Measurements from ENCODE around the gene TOMM40.

GRCh38 chr19:44939668-44940067 is 48.6 kb downstream of the TOMM40 start:
- no peak for TF ChIP-seq CTCF (IDR thresholded peaks at IDR 0.05 in 4 of 5, conservative IDR thresholded peaks at IDR 0.05 in 1 of 5)
- TF ChIP-seq POLR2A (IDR thresholded peaks at IDR 0.05): no peak
